HG03025 (cell line): ENCODE measurements around the gene CRYBG3.
"Not testable (repeated sequence)": the region's sequence is repeated elsewhere in the genome, so short reads cannot be mapped to it uniquely, and the experiment has no call there.

Experiments used
- ATAC-seq: cut with Tn5 transposase; IDR thresholded peaks from one replicate; pipeline ENCODE4 v1.9.1; 2021; ENCODE audit warnings: mild to moderate bottlenecking, moderate library complexity; ENCODE audit not compliant: unreplicated experiment, low FRiP score

CRYBG3 gene

DNA sequence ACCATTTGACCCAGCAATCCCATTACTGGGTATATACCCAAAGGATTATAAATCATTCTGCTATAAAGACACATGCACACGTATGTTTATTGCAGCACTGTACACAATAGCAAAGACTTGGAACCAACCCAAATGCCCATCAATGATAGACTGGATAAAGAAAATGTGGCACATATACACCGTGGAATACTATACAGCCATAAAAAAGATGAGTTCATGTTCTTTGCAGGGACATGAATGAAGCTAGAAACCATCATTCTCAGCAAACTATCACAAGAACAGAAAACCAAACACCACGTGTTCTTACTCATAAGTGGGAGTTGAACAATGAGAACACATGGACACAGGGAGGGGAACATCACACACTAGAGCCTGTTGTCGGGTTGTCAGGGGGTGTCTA, 11.4 kb downstream of the CRYBG3 start:
- not testable (repeated sequence) for ATAC-seq

- ATAC-seq, result no peak
These were observed 13.9 kb downstream of the CRYBG3 start for GRCh38 chr3:97835761-97836160.

GRCh38 chr3:97838393-97838792, 16.6 kb downstream of the CRYBG3 start:
- no peak for ATAC-seq

- ATAC-seq, result no peak
These were observed 18.1 kb downstream of the CRYBG3 start for GRCh38 chr3:97839944-97840343.

DNA sequence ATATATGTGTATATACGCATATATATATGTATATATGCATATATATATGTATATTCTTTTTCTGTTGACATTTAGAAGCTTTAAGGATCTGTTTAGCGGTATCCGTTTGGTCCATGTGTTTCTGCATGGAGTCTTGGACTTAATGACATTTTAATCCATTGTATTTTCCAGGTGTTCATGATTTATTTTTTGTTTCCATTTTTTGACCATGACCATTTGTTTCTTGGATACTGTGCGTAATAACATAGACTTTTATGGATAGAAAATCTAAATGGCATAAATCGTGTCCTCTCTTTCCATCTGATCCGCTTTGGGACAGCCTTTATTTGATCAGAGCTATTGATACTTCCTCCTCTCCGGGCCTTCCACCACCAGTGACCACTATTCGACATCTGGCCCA, 19.5 kb downstream of the CRYBG3 start:
- no peak for ATAC-seq

- no peak for ATAC-seq
These were observed 20.1 kb downstream of the CRYBG3 start for GRCh38 chr3:97841956-97842355.

GRCh38 chr3:97848779-97849178, 27.0 kb downstream of the CRYBG3 start:
- ATAC-seq, result no peak

DNA sequence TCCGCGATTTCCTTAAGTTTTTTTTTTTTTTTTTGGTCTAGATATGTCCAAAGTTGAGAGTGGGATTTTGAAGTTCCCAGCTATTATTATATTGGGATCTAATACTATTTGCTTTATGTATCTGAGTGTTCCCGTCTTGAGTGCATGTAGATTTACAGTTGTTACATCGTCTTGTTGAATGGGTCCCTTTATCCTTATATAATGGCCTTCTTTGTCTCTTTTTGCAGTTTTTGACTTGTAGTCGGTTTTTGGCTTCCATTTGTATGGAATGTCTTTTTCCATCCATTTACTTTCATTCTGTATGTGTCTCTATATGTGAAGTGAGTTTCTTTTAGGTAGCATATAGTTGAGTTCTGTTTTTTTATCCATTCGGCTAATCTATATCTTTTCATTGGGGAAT, 35.6 kb downstream of the CRYBG3 start:
- ATAC-seq, result no peak

DNA sequence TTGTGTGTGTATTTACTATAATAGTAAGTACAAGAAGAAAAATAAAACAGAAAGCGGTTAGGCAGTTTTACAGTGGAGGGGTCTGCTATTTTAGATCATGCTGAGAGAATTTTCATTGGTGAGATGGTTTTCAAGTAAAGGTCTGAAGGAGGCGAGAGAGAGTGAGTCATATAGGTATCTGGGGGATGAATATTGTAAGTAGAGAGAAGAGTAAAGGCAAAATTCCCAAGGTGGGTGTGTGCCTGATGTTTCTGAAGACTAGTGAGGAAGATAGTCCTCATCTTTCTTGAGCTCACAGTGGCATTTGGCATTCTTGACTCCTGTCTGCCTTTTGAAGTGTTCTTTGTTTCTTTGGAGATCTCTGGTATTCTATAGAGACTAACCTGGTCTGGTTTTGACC, 38.6 kb downstream of the CRYBG3 start:
- no peak for ATAC-seq

- no peak for ATAC-seq
These were observed 40.8 kb downstream of the CRYBG3 start for GRCh38 chr3:97862582-97862981.

GRCh38 chr3:97863031-97863430, 41.2 kb downstream of the CRYBG3 start:
- ATAC-seq, result no peak

- ATAC-seq, result no peak
These were observed 42.0 kb downstream of the CRYBG3 start for GRCh38 chr3:97863775-97864174.

DNA sequence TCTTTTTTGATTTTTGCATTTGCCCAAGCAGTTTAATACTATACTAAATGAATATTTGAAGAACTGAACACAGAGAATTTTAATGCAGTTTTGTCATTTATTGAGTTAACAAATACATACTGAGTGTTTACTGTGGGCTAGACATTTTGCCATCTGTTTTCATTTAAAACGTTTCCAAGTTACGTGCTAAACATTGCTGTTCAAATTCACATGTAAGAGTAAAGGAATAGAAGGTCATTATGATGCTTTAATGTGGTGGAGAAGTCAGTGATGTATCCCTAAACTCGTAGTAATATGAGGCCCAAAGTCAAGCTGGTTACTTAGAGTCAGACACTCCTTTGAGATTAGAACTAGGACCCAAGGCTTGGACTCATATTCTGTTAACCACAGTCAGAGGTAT, 49.4 kb downstream of the CRYBG3 start:
- ATAC-seq, result no peak

- no peak for ATAC-seq
These were observed 50.2 kb downstream of the CRYBG3 start for GRCh38 chr3:97871801-97872524.

DNA sequence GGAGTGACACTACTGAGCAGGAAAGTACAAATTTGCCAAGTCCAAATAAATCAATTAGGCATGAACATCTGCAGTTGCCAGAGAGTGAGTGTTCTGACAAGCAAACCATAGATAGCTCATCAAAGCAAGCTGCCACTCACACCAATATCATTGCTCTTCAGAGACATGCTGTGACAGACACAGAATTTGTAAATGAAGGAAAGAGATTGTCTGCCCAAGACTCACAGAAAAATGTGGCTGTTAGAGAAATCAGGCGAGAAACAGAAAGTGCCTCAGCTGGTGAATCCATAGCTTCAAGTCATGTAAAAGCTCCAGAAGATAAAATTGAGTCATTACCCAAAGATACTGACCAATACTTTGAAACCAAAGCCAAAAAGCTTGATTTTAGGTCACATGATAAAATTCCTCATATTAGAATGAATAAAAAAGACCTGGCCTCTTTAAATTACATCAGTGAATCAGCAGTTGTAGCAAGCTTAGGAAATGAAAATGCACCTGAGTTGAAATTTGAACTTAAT, 50.8 kb downstream of the CRYBG3 start:
- ATAC-seq, result no peak

DNA sequence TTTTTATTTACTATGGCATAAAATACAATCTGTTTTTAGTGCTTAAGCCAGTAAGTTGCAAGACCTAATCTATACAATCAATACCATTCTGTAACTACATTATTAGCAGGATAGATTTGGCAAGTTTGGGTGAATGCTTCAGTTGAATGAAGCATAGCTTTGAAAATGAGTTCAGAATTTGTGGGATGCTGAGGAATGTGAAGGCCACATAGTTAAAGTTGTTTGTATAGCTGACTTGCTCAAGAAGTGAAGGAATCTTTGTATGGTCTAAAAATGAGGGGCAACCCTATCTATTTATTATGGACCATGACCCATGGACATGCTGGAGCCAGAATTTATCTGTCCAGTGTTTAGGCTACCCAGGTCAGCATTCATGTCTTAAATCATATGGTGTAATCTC, 58.5 kb downstream of the CRYBG3 start:
- no peak for ATAC-seq

- ATAC-seq, result no peak
These were observed 61.3 kb downstream of the CRYBG3 start for GRCh38 chr3:97882975-97883598.

DNA sequence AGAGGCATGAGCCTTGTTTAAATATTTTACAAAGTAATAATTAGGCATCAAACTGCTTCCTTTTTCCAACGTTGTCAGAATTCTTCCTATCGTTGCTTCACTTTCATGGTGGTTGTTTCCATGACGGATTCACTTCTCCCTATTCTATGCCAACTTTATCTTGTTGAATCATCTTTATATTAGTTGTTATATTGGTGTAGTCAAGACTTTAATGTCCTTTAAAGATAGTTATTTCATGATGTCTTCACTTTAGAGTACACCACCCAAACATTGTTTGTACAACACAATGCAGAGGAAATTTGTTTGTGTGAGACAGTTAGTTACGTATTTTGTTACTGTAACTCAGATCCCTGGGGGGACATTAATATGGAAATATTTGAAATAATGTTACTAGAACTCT, 61.9 kb downstream of the CRYBG3 start:
- no peak for ATAC-seq

GRCh38 chr3:97884586-97885123, 62.8 kb downstream of the CRYBG3 start:
- ATAC-seq, result no peak

DNA sequence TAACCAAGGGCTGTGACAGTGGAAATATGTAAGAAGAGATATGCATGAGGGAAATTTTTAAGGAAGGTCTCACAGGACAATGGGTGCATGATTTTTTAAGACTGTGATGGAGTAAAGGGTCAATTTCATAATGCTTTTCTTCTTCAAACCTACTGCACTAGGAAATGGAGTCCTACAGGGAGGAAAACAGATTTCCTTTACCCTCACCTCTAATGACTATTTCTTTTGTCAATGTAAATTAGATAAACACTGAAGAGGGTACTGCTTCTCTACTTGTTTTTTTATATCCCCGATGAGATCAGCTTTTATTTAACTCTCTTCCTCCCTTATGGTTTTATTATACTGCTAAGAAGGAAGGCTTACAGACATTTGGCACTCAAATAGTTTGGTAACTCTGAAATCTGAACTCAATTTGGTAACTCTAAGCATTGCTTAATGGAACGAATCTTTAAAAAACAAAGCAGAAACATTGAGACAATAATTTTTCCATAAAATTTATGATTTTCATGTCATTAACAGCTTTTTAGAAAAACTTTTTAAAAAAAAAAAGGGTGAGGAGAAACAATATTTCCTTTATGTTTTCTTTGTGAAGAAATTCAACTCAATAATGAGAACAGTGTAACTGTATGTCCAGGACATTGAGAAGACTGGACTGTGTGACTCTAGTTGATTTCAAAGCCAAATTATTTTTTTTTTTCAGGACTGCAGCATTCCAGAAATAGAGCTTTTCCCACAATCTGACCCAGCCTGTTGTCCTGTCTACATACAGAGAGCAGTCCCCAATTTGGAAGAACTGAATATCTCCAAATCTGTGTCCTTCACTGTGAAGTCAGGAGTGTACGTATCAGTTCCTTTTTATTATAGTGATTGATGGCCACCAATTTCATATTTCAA, 64.4 kb downstream of the CRYBG3 start:
- ATAC-seq, result no peak

DNA sequence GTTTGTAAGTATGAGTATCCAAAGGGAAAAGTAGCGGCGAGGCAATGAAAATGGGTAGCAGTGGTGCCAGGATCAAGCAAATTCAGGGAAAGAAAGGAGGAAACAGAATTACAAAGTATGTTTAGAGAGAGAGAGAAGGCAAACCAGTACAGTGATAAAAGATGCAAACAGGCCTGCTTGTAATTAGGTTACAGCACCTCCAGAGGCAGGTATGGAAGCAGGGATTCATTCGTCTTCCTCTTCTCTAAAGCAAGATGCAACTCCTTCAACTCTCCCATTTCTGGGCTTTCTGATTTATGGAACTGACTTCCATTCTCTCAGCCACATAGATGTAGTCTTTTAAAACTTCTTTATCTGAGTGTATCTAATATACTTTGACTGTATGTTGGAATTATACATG, 68.0 kb downstream of the CRYBG3 start:
- ATAC-seq, result no peak
